NCI-H2227 (cell line): ENCODE measurements around the gene MTA3.
A peak's percentile ranks its signal among the peaks of the same experiment; 100 is the strongest.
"Not testable (repeated sequence)": the region's sequence is repeated elsewhere in the genome, so short reads cannot be mapped to it uniquely, and the experiment has no call there.

Experiments
- DNase-seq: peaks from one replicate; lab custom pipeline; 2025; ENCODE audit not compliant: unreplicated experiment; lab: John Stamatoyannopoulos, UW

MTA3 gene

DNA sequence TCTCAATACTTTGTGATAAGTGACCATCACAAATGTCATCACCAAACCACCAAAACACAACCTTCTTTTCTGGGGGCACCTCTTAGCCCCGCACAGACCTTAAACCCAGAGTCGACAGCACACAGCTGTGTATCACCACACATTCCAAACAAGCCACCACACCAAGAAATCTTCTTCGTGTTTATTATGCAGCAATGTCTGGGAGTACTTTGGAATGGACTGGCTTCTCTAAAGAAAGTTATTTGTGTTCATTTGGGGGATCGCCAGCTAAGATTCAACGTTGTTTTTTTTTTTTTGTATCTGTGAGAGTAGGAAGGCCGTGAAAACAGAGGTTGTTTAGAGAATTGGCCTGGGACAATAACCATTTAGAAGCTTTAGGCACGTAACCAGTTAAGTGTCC, 1.1 kb upstream of the MTA3 start:
- no peak for DNase-seq

DNA sequence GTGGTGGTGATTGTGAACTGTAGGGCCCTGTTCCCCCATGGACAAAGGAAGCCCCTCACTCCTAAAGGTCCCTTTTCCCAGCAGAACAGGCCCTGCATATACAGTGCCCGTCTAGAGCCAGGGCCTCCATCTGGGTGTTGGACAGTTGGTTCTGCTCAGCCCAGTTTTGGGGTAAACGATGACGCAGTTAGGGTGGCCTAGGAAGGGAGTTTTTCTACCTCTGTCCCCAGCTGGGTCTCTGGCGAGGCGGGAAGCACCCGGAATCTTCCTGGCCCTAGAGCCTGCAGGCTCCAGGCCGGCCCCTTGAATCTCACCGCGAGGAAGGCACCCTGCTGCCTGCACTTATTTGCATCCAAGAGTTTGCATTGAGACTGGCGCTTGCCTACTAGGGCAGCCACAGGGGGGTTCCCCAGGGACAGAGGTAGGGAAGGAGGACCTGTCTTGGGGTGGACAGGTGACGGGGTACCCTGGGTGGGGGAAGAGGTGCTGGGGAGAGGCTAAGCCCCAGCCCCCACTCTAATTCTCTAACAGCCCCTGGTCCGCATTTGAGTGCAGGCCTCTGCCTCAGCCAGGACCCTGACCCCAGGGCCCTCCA, 529 bp upstream of the MTA3 start:
- peak; percentile 62 for DNase-seq

DNA sequence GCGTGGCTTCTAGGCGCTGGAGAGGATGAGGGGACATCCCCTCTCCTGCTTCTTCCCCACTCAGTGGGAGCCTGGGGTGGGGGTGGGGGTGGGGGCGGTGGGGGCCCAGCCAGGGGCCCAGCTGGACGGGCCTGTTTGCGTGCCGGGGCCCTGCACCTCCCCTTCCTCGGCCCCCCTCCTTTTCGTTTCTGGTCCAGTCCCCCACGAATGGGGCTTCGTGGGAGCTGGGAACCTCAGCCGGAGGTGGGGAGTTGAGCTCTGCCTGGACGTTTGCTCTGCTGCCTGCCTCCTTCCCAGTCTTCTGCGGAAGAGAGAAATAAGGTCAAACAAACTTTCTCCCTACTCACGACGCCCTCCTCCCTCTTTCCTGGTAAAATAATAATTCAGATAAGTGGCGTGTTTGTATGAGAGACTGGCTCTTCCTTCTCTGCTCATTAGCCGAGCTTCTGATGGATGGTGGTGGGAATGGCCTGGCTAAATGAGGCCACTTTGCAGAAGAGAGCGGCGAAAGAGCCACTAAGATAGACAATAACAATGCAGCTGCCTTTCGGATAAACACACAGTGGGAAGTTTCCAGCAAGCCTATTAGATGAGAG, 782 bp downstream of the MTA3 start:
- DNase-seq, result peak; percentile 66

DNA sequence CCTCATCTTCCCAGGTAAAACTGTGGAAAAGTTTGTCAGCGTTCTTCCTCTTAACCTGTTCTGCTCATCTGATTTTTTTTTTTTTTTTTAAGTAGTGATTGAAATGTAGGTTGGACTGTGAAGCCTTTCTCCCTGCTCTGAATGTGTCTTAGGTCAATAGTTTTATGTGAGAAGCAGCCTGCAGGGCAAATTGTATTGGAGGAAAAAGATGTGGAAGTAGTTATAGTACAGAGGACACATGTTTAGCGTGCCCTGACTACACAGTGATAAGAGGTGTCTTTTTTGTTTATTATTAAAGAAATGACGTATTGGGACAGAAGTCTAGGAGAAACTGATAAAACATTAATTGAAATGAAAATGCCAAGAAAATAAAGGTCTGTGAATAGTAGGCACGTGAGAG, 1.5 kb downstream of the MTA3 start:
- peak; percentile 12 for DNase-seq

DNA sequence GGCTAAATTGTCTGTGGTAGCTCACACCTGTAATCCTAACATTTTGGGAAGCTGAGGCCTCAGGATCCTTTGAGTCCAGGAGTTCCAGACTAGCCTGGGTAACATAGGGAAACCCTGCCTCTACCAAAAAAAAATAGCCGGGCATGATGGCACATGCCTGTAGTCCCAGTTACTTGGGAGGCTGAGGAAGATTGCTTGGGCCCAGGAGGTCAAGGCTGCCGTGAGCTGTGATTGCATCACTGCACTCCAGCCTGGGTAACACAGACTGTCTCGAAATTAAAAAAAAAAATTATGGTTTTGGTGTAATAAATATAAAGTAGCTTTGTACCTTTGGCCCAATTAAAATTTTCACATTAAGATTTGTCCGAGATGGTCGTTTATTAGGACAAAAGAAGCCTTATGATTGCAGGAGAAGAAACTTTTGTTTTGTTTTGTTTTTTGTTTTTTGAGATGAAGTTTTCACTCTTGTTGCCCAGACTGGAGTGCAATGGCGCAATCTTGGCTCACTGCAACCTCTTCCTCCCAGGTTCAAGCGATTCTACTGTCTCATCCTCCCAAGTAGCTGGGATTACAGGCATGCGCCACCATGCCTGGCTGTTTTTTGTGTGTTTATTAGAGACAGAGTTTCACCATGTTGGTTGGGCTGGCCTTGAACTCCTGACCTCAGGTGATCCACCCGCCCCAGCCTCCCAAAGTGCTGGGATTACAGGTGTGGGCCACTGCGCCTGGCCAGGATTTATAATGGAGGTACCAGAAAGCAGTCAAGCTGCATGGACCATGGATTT, 4.1 kb downstream of the MTA3 start:
- no peak for DNase-seq

DNA sequence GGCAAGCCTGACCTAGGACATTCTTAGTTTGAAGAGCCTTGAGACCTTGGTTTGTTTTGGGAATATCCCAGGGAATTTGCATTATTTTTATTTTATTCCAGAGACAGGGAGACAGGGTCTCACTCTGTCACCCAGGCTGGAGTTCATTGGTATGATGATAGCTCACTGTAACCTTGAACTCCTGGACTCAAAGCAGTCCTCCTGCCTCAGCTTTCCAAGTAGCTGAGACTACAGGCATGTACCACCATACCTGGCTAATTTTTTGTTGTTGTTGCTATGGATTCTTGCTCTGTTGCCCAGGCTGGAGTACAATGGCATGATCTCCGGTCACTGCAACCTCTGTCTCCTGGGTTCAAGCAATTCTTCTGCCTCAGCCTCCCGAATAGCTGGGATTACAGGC, 4.8 kb downstream of the MTA3 start:
- no peak for DNase-seq

DNA sequence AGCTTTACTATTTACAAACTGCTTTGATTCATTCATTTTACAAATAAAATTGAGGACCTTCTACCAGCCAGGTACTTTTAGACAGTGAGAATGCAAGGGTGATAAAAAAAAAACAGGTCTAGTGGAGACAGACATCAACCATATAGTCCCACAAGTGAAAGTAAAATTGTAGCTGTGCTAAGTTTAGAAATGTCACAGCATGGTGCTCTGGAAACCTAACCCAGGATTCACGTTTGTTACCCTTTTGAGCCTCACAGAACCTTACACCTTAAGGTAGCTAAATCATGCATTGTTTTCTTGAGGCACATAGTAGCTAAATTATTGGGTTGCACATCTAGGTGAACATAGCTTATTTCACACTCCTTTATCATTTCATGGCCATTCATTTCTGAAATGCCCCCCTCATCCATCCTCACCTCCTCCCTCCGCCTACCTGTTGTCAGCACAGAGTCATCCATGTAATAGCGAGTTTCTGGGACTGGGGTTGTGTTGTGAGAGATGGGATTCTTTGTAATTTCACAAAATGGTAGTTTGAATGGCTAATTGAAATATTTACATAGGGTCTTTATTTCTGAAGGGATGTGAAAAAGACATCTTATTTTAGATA, 7.1 kb downstream of the MTA3 start:
- DNase-seq, result no peak

DNA sequence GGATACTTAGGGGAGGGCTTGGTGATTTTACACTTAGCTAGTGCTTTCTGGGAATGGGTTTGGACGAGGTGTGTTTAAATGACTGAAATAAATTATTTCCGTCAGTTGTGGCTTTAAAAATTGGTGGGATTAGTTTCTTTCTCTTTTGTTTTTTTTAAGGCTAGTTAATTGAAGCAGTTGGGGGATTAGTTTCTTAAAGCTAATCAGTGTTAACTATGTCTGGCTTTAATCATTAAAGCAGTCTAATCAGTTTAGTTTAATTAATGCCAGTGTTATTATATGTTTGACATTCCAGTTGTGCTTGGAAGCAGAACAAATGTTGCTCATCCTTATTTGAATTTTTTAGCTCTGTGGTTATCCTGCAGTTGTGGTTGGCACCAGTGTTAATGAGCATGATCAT, 10.2 kb downstream of the MTA3 start:
- DNase-seq, result no peak

DNA sequence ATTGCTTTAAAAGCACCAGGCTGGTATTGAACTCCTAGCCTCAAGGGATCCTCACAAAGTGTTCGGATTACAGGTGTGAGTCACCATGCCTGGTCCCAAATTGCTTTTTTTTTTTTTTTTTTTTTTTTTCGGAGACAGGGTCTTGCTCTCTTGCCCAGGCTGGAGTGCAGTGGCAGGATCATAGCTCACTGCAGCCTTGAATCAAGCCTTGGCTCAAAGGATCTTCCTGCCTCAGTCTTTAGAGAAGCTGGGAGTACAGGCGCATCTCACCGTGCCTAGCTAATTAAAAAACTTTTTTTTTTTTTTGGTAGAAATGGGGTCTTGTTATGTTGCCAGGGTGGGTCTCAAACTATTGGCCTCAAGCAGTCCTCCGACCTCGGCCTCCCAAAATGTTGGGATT, 12.8 kb downstream of the MTA3 start:
- no peak for DNase-seq

DNA sequence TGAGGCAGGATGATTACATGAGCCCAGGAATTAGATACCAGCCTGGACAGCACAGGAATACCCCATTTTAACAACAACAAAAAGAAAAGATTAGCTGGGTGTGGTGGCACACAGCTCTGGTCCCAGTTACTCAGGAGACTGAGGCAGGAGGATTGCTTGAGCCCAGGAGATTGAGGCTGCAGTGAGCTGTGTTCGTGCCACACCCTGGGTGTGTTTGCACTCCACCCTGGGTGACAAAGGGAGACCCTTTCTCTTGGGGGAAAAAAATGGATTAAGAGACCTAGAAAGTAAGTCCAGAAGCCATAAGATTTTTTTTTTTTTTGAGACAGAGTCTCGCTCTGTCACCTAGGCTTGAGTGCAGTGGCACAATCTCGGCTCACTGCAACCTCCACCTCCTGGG, 16.2 kb downstream of the MTA3 start:
- not testable (repeated sequence) for DNase-seq

DNA sequence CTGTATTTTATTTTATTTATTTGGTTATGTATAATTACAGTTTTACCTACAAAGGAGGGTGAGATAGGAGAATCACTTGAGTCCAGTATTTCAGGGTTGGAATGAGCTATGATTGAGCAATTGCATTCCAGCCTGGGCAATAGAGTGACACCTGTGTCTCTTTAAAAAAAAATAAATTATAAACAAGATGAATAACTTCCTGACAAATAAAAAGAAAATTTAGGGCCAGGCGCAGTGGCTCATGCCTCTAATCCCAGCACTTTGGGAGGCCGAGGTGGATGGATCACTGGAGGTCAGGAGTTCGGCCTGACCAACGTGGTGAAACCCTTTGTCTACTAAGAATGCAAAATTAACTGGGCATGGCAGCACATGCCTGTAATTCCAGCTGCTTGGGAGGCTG, 17.3 kb downstream of the MTA3 start:
- DNase-seq, result no peak

DNA sequence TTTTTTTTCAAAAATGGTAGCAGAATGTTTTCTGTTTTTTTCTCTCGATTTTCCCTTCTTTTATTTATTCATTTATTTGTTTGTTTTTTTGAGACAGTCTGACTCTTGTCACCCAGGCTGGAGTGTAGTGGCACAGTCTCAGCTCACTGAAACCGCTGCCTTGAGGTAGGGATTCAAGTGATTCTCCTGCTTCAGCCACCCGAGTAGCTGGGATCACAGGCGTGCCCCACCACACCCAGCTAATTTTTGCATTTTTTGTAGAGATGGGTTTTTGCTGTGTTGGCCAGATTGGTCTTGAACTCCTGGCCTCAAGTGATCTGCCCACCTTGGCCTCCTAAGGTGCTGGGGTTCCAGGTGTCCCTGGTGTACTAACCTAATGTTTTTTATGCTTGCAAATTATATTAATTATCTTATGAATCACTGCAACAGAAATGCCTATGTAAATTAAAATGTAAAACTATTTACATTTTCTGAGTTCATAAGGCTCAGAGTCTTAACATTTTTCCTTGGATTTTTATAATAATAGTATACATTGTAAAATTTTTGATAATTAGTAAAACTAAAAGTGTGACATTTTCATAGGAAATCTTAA, 19.2 kb downstream of the MTA3 start:
- no peak for DNase-seq

DNA sequence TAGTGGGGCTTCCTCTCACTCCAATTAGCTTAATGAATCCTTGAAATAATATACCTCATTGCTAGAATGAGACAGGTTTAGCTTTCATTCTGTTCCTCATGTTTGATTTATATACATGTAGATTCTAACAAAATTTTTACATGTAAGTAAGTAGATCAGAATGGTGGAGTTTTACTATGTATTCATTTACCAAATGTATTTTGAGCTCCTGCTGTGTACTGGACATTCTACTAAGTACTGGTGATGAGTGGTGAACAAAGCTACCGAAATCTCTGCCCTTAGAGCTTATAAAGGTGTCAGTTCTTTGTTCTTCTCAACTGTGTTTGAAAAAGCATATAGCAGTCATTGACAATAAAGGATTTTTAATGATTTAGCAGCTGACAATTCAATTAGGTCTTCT, 19.7 kb downstream of the MTA3 start:
- DNase-seq, result no peak

DNA sequence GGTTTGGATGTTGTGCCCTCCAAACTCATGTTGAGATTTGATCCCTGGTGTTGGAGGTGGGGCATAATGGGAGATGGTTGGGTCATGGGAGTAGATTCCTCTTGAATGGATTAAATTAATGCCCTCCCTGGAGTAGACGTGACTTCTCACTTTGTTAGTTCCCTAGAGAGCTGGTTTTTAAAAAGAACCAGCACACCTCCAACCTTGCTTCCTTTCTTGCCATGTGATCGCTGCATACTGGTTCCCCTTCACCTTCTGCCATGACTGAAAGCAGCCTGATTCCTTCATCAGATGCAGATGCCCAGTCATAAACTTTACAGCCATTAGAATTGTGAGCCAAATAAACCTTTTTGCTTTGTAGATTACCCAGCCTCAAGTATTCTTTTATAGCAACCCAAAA, 21.7 kb downstream of the MTA3 start:
- no peak for DNase-seq

DNA sequence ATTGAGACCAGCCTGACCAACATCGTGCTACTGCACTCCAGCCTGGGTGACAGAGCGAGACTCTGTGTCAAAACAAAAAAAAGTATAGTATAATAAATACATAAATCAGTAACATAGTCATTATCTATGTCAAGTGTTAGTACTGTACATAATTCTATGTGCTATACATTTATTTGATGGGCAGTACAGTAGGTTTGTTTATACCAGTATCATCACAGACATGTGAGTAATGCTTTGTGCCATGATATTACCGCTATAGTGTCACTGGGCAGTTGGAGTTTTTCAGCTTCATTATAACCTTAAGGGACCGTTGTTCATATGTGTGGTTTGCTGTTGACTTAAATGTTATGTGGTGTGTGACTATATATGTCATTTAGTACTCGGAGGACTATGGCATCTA, 24.9 kb downstream of the MTA3 start:
- DNase-seq, result no peak

DNA sequence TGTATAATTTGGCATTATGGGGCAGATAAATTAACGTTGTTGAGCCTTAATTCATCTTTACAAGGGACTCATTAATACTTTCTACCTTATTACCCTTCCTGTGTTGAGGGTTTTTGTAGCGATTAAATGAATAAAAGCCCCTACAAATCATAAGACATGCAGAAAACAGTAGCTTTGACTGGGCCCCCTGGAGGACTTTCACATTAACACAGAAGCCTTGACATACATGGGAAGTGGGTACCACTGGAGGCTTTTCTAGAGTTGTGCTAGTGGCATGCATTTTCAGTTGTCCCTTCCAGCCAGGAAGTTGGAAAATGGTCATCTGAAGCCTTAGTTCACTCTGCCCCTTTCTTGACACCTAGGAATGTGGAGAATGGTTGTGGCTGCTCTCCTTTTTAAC, 30.2 kb downstream of the MTA3 start:
- DNase-seq, result no peak

DNA sequence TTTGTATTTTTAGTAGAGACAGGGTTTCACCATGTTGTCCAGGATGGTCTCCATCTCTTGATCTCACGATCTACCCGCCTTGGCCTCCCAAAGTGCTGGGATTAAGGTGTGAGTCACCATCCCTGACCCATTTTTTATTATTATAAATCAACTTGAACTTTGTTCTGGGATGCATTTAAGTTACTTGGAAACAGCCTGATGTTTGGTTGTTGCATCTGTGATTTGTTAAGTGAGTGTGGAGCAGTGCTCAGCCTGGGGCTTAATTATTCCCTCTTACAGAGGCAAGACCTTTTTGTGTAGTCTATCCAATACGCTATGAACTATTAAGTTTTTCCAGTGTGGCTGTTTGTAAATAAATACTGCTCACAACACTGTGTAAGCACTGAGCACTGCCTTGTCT, 32.6 kb downstream of the MTA3 start:
- no peak for DNase-seq

DNA sequence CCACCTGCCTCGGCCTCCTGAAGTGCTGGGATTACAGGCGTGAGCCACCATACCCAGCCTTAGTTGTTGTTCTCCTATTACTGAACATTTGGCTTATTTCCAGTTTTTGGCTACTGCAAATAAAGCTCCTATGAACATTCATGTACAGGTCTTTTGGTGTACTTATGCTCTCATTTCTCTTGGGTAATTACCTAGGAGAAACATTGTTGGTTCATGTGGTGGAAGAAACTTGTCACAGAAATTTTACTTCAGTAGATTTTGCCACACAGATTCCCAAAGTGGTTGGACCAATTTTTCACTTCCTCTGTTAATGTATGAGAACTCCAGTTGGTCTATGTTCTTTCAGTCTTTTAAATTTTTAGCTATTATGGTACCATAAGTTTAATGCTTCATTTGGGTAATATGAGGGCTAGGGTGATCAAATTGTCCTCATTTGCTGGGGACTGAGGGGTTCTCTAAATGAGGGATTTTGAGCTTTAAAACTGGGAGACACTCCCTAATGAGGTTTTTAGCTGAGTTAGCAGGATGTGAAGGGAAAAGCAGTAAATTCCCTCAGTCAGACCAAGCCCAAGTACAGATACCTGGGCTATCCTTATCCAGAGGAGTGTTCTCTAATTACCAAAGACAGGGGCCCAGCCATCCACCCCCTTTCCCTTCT, 33.9 kb downstream of the MTA3 start:
- no peak for DNase-seq

DNA sequence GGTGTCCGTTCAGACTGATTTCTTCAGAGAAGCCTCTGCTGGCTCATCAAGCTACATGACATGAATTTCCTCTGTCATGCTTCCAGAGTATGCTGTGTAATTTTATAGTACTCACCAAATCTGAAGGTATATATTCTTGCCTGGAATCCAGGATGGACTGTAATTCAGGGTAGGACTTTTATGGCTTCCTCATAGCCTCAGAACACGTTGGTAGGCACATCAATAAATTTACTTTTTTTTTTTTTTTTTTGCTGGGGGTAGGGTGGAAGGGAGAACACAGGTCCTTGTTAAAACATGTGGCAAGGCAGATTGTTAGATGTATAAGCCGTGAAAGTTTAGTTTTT, 34.4 kb downstream of the MTA3 start:
- DNase-seq, result no peak

DNA sequence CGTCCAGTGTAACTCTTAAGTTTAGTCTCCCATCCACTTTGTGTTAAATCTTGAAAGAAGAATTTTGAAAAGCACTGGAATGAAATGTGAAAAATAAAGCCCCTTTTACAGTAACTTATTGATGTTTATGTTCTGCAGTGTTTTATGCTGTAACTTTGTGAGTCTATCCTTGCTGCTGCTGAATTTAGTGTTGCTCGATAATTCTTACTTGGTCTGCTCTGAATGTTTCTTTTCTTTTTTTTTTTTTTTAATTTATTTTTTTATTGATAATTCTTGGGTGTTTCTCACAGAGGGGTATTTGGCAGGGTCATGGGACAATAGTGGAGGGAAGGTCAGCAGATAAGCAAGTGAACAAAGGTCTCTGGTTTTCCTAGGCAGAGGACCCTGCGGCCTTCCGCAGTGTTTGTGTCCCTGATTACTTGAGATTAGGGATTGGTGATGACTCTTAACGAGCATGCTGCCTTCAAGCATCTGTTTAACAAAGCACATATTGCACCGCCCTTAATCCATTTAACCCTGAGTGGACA, 36.0 kb downstream of the MTA3 start:
- not testable (repeated sequence) for DNase-seq

DNA sequence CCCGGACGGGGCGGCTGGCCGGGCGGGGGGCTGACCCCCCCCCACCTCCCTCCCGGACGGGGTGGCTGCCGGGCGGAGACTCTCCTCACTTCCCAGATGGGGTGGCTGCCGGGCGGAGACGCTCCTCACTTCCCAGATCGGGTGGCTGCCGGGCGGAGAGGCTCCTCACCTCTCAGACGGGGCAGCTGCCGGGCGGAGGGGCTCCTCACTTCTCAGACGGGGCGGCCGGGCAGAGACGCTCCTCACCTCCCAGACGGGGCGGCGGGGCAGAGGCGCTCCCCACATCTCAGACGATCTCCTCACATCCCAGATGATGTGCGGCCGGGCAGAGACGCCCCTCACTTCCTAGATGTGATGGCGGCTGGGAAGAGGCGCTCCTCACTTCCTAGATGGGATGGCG, 37.7 kb downstream of the MTA3 start:
- not testable (repeated sequence) for DNase-seq
